Stimulated activated CD4-positive, alpha-beta T cell treated with anti-CD3 and anti-CD28 coated beads, Interleukin-4, amount 100 ng/mL, for 4 hours (primary cell): ENCODE measurements around the gene PTCD2.
"Not testable (repeated sequence)": the region's sequence is repeated elsewhere in the genome, so short reads cannot be mapped to it uniquely, and the experiment has no call there.

Experiments
- DNase-seq, 2 experiments: peaks; one replicate each; pipeline ENCODE4 v3.0.0-alpha.2; 2020

The PTCD2 gene

DNA sequence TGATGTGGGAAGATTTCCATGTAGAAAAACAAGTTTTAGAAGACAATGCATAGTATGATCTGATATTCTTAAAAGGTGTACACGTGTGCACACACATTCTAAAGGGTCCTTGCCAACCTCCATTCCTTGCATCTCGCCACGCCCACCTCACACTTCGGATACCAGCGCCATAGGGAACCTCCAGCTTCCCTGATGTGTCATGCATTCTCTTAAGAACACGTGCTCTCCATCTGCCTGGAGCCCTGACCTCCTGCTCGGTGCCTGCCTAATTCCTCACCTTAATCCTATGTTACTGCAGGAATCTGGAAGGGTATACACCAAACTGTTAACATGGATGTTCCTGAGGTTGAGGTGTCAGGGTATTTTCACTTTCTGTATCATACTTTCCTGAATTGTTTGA is 63.1 kb downstream of the PTCD2 start:
- DNase-seq, result no peak

DNA sequence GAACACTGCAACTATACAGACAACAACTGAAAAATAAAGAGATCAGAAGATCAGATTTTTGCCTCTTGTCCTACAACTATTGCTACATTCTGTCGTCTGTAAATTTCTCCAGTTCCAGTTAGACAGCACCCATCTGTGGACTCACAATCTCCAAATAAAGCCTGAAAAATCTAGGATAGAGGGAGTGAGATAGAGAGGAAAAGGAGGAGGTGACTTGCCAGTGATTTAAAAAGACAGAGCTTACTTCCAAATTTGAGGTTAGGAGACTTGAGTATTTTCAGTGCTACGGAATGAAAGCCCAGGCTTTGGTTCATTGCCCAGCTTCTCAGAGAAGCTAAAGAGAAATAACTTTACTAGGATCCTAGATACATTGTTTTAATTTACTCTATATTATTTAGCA is 63.6 kb downstream of the PTCD2 start:
- no peak for DNase-seq

- no peak for DNase-seq
Measured at GRCh38 chr5:72386639-72387038, 66.5 kb downstream of the PTCD2 start.

- DNase-seq, result no peak
Measured at GRCh38 chr5:72387985-72388384, 67.8 kb downstream of the PTCD2 start.

DNA sequence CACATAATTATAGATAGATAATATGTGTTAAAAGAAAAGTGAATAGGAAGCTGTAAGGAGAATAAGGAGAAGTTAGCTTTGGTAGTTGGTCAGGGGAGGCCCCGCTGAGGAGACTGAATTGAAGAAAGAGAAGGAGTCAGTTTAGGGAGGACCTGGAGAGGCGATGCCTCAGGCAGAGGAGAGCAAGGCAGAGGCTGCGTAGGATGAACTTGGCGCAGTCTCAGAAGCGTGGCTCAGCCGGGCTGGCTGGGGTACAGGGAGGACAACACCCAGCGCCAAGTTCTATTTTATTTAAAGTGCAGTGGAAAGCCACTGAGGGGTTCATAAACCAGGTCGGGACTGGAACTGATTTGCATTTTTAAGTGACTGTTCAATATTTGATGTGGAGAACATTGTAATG is 68.5 kb downstream of the PTCD2 start:
- DNase-seq, result no peak

DNA sequence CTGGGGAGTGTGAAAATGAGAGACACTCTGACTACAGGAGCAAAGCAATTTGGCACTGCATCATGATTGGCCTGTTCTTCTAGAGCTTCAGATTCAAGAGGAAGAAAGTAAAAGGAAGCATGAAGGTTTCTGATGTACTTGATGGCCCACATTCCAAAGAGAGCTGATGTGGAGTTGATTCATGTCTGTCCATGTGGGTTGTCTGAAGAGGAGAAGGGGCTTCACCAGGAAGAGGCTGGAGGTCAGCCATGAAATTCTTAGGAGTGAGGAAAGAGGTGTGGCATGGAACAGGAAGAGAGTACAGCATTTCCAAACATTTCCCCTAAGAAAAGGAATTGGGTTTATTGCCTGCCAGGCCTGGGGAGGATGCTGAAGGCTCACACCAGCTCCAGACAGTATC is 70.7 kb downstream of the PTCD2 start:
- no peak for DNase-seq

DNA sequence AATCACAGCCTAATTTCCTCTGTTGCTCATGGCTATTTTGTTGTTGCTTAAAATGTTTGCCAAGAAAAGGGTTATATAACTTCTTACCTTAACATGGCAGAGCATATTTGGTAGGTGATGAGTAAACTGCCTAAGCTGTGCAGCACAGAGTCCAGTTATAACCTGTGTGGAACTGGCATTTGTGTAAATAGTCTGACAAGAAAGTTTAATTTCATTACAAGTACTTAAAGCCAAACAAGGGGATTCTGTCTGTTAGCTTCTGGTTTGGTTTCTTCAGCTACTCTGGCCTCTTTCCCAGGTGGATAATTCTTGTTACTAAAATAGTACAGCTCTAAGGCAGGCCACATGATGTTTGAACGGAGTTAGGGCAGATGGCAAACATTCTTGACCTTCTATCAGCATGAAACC is 72.2 kb downstream of the PTCD2 start:
- no peak for DNase-seq

DNA sequence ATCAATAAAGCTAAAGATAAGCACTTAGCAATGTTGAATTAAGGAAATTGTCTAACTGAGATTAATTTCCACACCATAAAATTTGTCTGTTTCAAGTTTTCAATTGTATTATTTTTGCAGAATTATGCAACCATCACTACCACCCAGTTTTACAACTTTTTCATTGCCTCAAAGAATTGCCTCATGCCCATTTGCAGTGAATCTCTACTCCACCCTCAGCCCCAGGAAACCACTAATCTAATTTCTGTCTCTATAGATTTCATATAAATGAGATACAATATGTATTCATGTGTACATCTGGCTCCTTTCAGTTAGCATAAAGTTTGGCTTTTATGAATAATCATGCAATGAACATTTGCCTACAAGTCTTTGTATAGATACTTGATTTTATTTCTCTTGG is 72.9 kb downstream of the PTCD2 start:
- no peak for DNase-seq

DNA sequence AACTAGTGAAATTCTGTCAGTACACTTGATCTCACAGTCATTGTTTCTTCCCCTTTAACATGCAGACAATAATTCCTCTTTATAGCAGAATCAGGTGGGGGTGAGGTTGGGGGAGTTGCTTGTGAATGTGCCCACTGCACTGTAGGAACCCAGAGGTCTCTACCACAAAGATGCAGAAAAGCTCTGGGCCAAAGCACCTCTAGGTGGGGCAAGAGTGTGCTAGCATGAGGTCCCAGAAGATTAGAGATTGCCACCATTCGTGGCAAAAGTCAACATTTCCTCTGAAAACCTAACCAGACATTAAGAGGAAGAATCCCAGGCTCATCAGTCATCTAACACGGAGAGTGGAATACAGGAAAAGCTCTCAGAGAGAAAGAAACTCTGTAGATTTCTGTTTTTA is 74.5 kb downstream of the PTCD2 start:
- no peak for DNase-seq

GRCh38 chr5:72397836-72398235 is 77.7 kb downstream of the PTCD2 start:
- DNase-seq, result no peak

DNA sequence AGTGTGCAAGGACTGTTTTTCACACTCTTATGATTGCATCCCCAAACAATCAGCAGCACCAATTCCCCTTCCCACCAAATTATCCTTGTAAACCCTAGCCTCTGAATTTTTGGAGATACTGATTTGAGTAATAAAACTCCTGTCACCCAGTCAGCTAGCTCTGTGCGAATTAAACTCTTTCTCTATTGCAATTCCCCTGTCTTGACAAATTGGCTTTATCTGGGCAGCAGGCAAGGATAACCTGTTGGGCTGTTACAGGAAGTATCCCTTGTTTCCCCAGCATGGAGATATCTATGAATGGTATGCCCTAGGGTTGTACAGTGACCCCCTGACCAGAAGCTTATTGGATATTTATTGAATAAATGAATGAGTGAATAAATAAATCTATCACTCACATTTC is 80.8 kb downstream of the PTCD2 start:
- no peak for DNase-seq

GRCh38 chr5:72402381-72402890 is 82.3 kb downstream of the PTCD2 start:
- no peak for DNase-seq

GRCh38 chr5:72402959-72403628 is 82.9 kb downstream of the PTCD2 start:
- no peak for DNase-seq

GRCh38 chr5:72404771-72405170 is 84.6 kb downstream of the PTCD2 start:
- not testable (repeated sequence) for DNase-seq

- DNase-seq, result no peak
Measured at GRCh38 chr5:72407078-72407477, 86.9 kb downstream of the PTCD2 start.

DNA sequence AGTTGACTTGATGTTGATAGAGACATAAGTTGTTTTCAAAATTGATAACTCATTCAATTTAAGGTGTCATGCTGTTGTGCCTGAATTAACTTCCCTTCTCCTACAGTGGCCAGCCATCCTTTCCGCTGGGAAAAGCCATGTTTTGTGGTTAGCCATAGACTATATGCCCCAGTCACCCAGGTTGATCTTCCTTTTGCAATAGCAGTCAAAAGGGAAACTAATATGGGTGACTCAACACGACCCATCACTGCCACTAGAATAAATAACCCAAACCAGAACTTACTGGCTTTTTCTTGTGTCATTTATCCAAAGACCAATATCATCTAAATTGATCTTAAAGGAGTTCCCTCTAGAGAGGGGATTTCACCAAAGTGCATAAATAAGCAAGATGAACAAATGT is 87.4 kb downstream of the PTCD2 start:
- DNase-seq, result no peak

- no peak for DNase-seq
Measured at GRCh38 chr5:72408127-72408526, 88.0 kb downstream of the PTCD2 start.

DNA sequence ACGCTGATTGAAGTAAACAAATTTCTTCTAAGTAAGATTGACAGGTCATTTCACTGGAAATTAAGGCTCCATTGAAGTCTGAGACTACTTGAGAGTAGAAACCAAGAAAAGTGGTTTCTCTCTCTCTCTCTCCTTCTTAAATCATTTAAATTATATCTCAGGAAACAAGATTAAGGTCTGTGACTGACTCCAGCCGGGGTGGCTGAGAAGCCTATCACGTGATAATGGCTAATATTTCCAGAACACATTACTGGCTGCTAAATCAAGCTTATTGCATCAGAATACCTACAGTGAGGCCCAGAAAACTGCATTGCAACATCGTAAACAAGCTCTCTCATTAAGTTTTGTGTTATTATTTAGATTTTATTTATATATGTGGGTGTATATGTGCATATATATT is 88.4 kb downstream of the PTCD2 start:
- no peak for DNase-seq

GRCh38 chr5:72410688-72411295 is 90.6 kb downstream of the PTCD2 start:
- no peak for DNase-seq

GRCh38 chr5:72412283-72413055 is 92.3 kb downstream of the PTCD2 start:
- DNase-seq, result no peak

- no peak for DNase-seq
Measured at GRCh38 chr5:72415616-72416325, 95.6 kb downstream of the PTCD2 start.

GRCh38 chr5:72417333-72418062 is 97.3 kb downstream of the PTCD2 start:
- no peak for DNase-seq
